Measurements from ENCODE around the gene DUSP1. TPM values are rescaled to one million over a fixed set of nuclear protein-coding genes. Genes with fewer than 3 reads are reported as not detected.

The DUSP1 gene
- total RNA-seq, 1 experiment from 2014 or later = 16.6 TPM

GRCh38 chr5:172754596-172755356 is 16.2 kb downstream of the DUSP1 start:
- Histone ChIP-seq H3K79me2 (ENCODE audit: insufficient read depth, low read length) (no peaks in the 10 kb centered on the region), H3K27ac (ENCODE audit: low read depth, low read length) (no peak overlapping the region), H3K9me2 (ENCODE audit: insufficient read depth) (no peaks in the 10 kb centered on the region), H3K9ac (ENCODE audit: low read length) (no peak overlapping the region), H3K4me1 (ENCODE audit: control insufficient read depth in 1 of 2, insufficient read depth in 2 of 2, low read length in 2 of 2) (no peaks in the 10 kb centered on the region), H2AFZ (ENCODE audit: low read depth, low read length, poor library complexity, severe bottlenecking) (no peak overlapping the region), H3K36me3 (ENCODE audit: control insufficient read depth in 1 of 2, insufficient read depth in 2 of 2, low read length in 2 of 2) (no peaks in the 10 kb centered on the region), H3K4me3 (replicated peaks in 1 of 2; ENCODE audit: low read depth in 1 of 2, low read length in 2 of 2) (no peak overlapping the region), H3K27me3 (ENCODE audit: insufficient read depth, low read length) (no peaks in the 10 kb centered on the region), H4K20me1 (ENCODE audit: insufficient read depth) (no peaks in the 10 kb centered on the region), H3K4me2 (ENCODE audit: low read length) (no peak overlapping the region), H3K9me3 (ENCODE audit: control insufficient read depth in 1 of 2, insufficient read depth in 1 of 2, low read depth in 1 of 2, low read length in 2 of 2) (0 out of 4 replicates have a peak, but pooled peaks cover 0 to under 1% of the 10 kb centered on the region in 2 experiments)
- RAD21 ChIA-PET (ENCODE audit: low non-redundant PET in 1 of 2, low total read pairs in 2 of 2, uncharacterized antibody in 2 of 2, unreplicated experiment in 2 of 2) = no interaction called here
- ATAC-seq (no peak), DNase-seq (ENCODE audit: low read depth, low spot score) (no peak)
- CTCF ChIA-PET = no interaction called here
- TF ChIP-seq TCF7L2 (IDR thresholded peaks at IDR 0.05; ENCODE audit: borderline replicate concordance, extremely low read depth, insufficient read depth, insufficient read length) = no peak
- no peak for TF ChIP-seq RAD21 (IDR thresholded peaks at IDR 0.05; ENCODE audit: low read depth)
- TF ChIP-seq SRF (IDR thresholded peaks at IDR 0.05; ENCODE audit: low read depth) = no peak
- no peak for TF ChIP-seq ZFX (IDR thresholded peaks at IDR 0.05)
- TF ChIP-seq YY1 (IDR thresholded peaks at IDR 0.05; ENCODE audit: extremely low read depth, insufficient replicate concordance, low read depth, low read length) = no peak
- no peak for TF ChIP-seq SIN3A (IDR thresholded peaks at IDR 0.05; ENCODE audit: low read depth)
- no peak for TF ChIP-seq REST (IDR thresholded peaks at IDR 0.05; ENCODE audit: low read depth)
- no peak for TF ChIP-seq EZH2 (IDR thresholded peaks at IDR 0.05)
- TF ChIP-seq SP1 (IDR thresholded peaks at IDR 0.05; ENCODE audit: low read depth) = no peak
- no peak for TF ChIP-seq CBX3 (IDR thresholded peaks at IDR 0.05; ENCODE audit: low read depth)
- TF ChIP-seq FOSL1 (IDR thresholded peaks at IDR 0.05; ENCODE audit: low read depth) = no peak
- no peak for TF ChIP-seq JUND (IDR thresholded peaks at IDR 0.05)
- no peak for TF ChIP-seq ZBTB33 (IDR thresholded peaks at IDR 0.05; ENCODE audit: extremely low read depth, insufficient replicate concordance, low read length)
- TF ChIP-seq ELF1 (IDR thresholded peaks at IDR 0.05; ENCODE audit: borderline replicate concordance, low read depth) = no peak
- BruUV-seq (replicated peaks) = no TSS peak
- POLR2A ChIA-PET = interaction anchor here (2.2 kb wide), 1 partner anchor 16 kb away, joined by 14 read pairs; the partner anchor contains the start of gene DUSP1
- intact Hi-C loops (cut with micrococcal nuclease) = no loop called here

Measured in HCT116 (cell line).